ENCODE data around the gene HIGD1A. TPM values are rescaled to one million over a fixed set of nuclear protein-coding genes. Genes with fewer than 3 reads are reported as not detected.
"Not testable (repeated sequence)": the region's sequence is repeated elsewhere in the genome, so short reads cannot be mapped to it uniquely, and the experiment has no call there.

HIGD1A gene
- total and polyA plus RNA-seq, 10 of the 15 experiments (the other 5 are each of a cell fraction or from before 2014, with no cell fraction given): 73.9 to 487 (median 175) TPM

DNA sequence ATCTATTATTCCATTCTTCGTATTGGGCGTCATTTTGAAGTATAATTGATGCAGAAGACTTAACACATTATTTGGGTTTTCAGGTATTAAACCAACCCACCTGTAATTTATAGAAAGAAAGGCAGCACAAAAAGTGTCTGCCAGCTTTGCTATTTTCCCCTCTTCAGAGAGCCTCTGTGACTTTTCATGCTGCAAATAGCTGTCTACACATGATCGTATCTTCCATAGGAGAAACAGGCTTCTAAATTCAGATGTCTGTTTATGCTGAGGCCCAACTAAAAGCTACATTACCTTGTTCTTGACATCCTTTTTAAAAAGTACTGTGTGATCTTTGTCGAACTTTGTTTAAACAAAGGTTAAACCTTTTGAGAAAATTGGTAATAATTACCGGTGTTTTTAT, 10.0 kb upstream of the HIGD1A start (continued):
- no peak for TF ChIP-seq HSF1 (IDR thresholded peaks at IDR 0.05; ENCODE audit: low read depth, low read length)
- TF ChIP-seq CREB1 (IDR thresholded peaks at IDR 0.05; ENCODE audit: low read depth): no peak
- no peak for TF ChIP-seq KLF5 (IDR thresholded peaks at IDR 0.05; ENCODE audit: partially characterized antibody)

DNA sequence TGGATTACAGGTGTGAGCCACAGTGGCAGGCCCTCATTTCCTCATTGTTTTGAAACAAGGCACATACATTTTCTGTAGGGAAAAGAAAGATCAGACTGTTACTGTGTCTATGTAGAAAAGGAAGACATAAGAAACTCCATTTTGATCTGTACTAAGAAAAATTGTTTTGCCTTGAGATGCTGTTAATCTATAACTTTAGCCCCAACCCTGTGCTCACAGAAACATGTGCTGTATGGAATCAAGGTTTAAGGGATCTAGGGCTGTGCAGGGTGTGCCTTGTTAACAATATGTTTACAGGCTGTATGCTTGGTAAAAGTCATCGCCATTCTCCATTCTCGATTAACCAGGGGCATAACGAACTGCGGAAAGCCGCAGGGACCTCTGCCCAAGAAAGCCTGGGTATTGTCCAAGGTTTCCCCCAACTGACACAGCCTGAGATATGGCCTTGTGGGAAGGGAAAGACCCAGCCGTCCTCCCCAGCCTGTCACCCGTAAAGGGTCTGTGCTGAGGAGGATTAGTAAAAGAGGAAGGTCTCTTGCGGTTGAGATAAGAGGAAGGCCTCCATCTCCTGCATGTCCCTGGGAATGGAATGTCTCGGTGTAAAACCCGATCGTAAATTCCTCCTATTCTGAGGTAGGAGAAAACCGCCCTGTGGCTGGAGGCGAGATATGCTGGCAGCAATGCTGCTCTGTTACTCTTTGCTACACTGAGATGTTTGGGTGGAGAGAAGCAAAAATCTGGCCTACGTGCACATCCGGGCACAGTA, 7.0 kb upstream of the HIGD1A start:
- H3K4me2 ChIP-seq (ENCODE audit: control insufficient read depth, insufficient read depth); POLR2A ChIA-PET: not testable (repeated sequence)

DNA sequence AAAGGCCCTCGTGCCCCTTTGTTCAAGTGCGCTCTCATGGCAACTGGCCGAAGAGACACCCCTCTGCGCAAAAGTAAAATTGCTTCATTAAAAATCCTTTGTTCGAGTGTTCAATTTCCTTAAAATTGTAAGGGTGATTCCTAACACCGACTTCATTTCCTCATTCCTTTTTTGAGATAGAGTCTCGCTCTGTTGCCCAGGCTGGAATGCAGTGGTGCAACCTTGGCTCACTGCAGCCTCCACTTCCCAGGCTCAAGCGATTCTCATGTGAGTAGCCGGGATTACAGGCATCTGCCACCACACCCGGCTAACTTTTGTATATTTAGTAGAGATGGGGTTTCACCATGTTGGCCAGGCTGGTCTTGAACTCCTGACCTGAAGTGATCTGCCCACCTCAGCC, 6.4 kb upstream of the HIGD1A start:
- SMC1A ChIA-PET (ENCODE audit: uncharacterized antibody, unreplicated experiment); H3K9me3 ChIP-seq (replicated peaks; ENCODE audit: control insufficient read depth, insufficient read depth, low read length); in situ Hi-C loops (cut with MboI); H3K4me1 ChIP-seq (ENCODE audit: control insufficient read depth, insufficient read depth, low read length); H3K27ac ChIP-seq (ENCODE audit: control insufficient read depth, insufficient read depth); H4K20me1 ChIP-seq (ENCODE audit: control insufficient read depth, insufficient read depth); H2AFZ ChIP-seq (ENCODE audit: control insufficient read depth, low read depth, low read length); H3K9ac ChIP-seq (ENCODE audit: control insufficient read depth, insufficient read depth, low read length); H3K36me3 ChIP-seq (ENCODE audit: control insufficient read depth in 2 of 2, insufficient read depth in 2 of 2, low read length in 1 of 2); H3K4me3 ChIP-seq; BruUV-seq (replicated peaks); FAIRE-seq; DNase-seq (ENCODE audit: low read depth, low spot score); ATAC-seq; CTCF ChIA-PET; H3K4me2 ChIP-seq (ENCODE audit: control insufficient read depth, insufficient read depth); intact Hi-C loops (cut with micrococcal nuclease; ENCODE audit: unreplicated experiment); H3K27me3 ChIP-seq (replicated peaks in 1 of 2; ENCODE audit: control insufficient read depth in 2 of 2, insufficient read depth in 2 of 2, low read length in 1 of 2); H3K79me2 ChIP-seq (ENCODE audit: control insufficient read depth, insufficient read depth, low read length); RAD21 ChIA-PET (ENCODE audit: unreplicated experiment): not testable (repeated sequence)
- POLR2A ChIA-PET: interaction anchor here (0.7 kb wide), 1 partner anchor 384 kb away, joined by 6 read pairs; no protein-coding TSS in a partner anchor
- 67% methylated on average over 10 of the region's 10 CpGs for WGBS (ENCODE audit: insufficient coverage, insufficient replicate concordance, low lambda C conversion rate, missing lambda C conversion rate)

More for the DNA sequence above, 7.0 kb upstream of the HIGD1A start:
- H4K20me1 ChIP-seq (ENCODE audit: control insufficient read depth, insufficient read depth); H3K36me3 ChIP-seq (ENCODE audit: control insufficient read depth in 2 of 2, insufficient read depth in 2 of 2, low read length in 1 of 2); intact Hi-C loops (cut with micrococcal nuclease; ENCODE audit: unreplicated experiment); H3K4me1 ChIP-seq (ENCODE audit: control insufficient read depth, insufficient read depth, low read length); H2AFZ ChIP-seq (ENCODE audit: control insufficient read depth, low read depth, low read length); H3K79me2 ChIP-seq (ENCODE audit: control insufficient read depth, insufficient read depth, low read length); H3K9me3 ChIP-seq (replicated peaks; ENCODE audit: control insufficient read depth, insufficient read depth, low read length); H3K27me3 ChIP-seq (replicated peaks in 1 of 2; ENCODE audit: control insufficient read depth in 2 of 2, insufficient read depth in 2 of 2, low read length in 1 of 2); in situ Hi-C loops (cut with MboI); ATAC-seq; H3K9ac ChIP-seq (ENCODE audit: control insufficient read depth, insufficient read depth, low read length); CTCF ChIA-PET; RAD21 ChIA-PET (ENCODE audit: unreplicated experiment); BruUV-seq (replicated peaks); H3K27ac ChIP-seq (ENCODE audit: control insufficient read depth, insufficient read depth); SMC1A ChIA-PET (ENCODE audit: uncharacterized antibody, unreplicated experiment); DNase-seq (ENCODE audit: low read depth, low spot score); FAIRE-seq; H3K4me3 ChIP-seq: not testable (repeated sequence)
- 43% methylated on average over 15 of the region's 15 CpGs for WGBS (ENCODE audit: insufficient coverage, insufficient replicate concordance, low lambda C conversion rate, missing lambda C conversion rate)
- TF ChIP-seq, protein P1, sequence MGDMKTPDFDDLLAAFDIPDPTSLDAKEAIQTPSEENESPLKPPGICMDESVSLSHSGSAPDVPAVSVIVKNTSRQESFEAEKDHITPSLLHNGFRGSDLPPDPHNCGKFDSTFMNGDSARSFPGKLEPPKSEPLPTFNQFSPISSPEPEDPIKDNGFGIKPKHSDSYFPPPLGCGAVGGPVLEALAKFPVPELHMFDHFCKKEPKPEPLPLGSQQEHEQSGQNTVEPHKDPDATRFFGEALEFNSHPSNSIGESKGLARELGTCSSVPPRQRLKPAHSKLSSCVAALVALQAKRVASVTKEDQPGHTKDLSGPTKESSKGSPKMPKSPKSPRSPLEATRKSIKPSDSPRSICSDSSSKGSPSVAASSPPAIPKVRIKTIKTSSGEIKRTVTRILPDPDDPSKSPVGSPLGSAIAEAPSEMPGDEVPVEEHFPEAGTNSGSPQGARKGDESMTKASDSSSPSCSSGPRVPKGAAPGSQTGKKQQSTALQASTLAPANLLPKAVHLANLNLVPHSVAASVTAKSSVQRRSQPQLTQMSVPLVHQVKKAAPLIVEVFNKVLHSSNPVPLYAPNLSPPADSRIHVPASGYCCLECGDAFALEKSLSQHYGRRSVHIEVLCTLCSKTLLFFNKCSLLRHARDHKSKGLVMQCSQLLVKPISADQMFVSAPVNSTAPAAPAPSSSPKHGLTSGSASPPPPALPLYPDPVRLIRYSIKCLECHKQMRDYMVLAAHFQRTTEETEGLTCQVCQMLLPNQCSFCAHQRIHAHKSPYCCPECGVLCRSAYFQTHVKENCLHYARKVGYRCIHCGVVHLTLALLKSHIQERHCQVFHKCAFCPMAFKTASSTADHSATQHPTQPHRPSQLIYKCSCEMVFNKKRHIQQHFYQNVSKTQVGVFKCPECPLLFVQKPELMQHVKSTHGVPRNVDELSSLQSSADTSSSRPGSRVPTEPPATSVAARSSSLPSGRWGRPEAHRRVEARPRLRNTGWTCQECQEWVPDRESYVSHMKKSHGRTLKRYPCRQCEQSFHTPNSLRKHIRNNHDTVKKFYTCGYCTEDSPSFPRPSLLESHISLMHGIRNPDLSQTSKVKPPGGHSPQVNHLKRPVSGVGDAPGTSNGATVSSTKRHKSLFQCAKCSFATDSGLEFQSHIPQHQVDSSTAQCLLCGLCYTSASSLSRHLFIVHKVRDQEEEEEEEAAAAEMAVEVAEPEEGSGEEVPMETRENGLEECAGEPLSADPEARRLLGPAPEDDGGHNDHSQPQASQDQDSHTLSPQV (IDR thresholded peaks at IDR 0.05): 0 out of 2 replicates have a peak, but pooled peaks have one; percentile 34
- 0 out of 2 replicates have a peak, but pooled peaks have one; percentile 6 for TF ChIP-seq RUNX3 (IDR thresholded peaks at IDR 0.05; ENCODE audit: low read length)
- peak; percentile 16; the same call in 1 of the 2 replicates for TF ChIP-seq SPI1 (IDR thresholded peaks at IDR 0.05; ENCODE audit: borderline replicate concordance, insufficient read depth, low read depth, low read length)

Data from GM12878 (cell line).